Aorta (tissue), 5 donors: Measurements from ENCODE around the gene TRIP13. TPM values are rescaled to one million over a fixed set of nuclear protein-coding genes. Genes with fewer than 3 reads are reported as not detected.

Experiments
- ATAC-seq: fragments of 200-7000 bp; cut with Tn5 transposase; one replicate; pipeline ENCODE4 v1.9.1; 2022; ENCODE audit warnings: moderate library complexity; ENCODE audit not compliant: low FRiP score
- DNase-seq, 2 donors: peaks; one replicate each; pipeline ENCODE4 v3.0.0-alpha.2; 2020
- H3K27ac ChIP-seq, 2 donors: one replicate each; pipeline ENCODE4 v1.5.1; 2013; ENCODE audit warnings: low read length in 2 of 2, mild to moderate bottlenecking in 2 of 2, moderate library complexity in 2 of 2, control low read depth in 1 of 2, inconsistent platforms in 1 of 2, low read depth in 1 of 2
- H3K27me3 ChIP-seq, 2 donors: one replicate each; pipeline ENCODE4 v1.6.1; 2013; ENCODE audit warnings: control low read depth in 1 of 2, low read length in 1 of 2, mild to moderate bottlenecking in 1 of 2, moderate library complexity in 1 of 2; ENCODE audit not compliant: insufficient read depth in 2 of 2, control insufficient read depth in 1 of 2
- H3K36me3 ChIP-seq, 2 donors: one replicate each; pipeline ENCODE4 v1.6.1; 2013; ENCODE audit warnings: control low read depth in 1 of 2, low read length in 1 of 2, mild to moderate bottlenecking in 1 of 2; ENCODE audit not compliant: insufficient read depth in 2 of 2, control insufficient read depth in 1 of 2
- H3K4me1 ChIP-seq, 2 donors: one replicate each; pipeline ENCODE4 v1.6.1; 2013; ENCODE audit warnings: low read length in 2 of 2, control low read depth in 1 of 2, mild to moderate bottlenecking in 1 of 2, moderate library complexity in 1 of 2; ENCODE audit not compliant: insufficient read depth in 2 of 2, control insufficient read depth in 1 of 2
- H3K4me3 ChIP-seq, 2 donors: one replicate each; pipeline ENCODE4 v1.5.1; 2013; ENCODE audit warnings: low read length in 2 of 2, control low read depth in 1 of 2, mild to moderate bottlenecking in 1 of 2
- H3K9me3 ChIP-seq: one replicate; pipeline ENCODE4 v1.6.1; 2013; ENCODE audit warnings: mild to moderate bottlenecking, low read length; ENCODE audit not compliant: control insufficient read depth
- WGBS, 2 donors: extraction: QIAGEN DNeasy Blood & Tissue Kit; methylation state at CpG; one replicate each; pipeline ENCODE4 v1.1.7; 2013; 5-methylcytosine and 5-hydroxymethylcytosine counted together
- intact Hi-C, 2 donors: fragments of 100-400 bp; cut with DNase I; formaldehyde crosslinking; loops; one replicate each; pipeline versions ENCODE4 v1.14.2 to v1.15.0; 2022
- polyA plus RNA-seq, 2 donors: library from polyadenylated mRNA; stranded (reverse); fragments of 200-250 nt; gene quantifications; one replicate each; pipeline ENCODE4 v1.2.3, GENCODE V29; 2013
- total RNA-seq, 2 donors: library from RNA; stranded (reverse); fragmentation: NEBNext Ultra II Directional; extraction: Animal tissue kit (Norgen Biotek cat#: 25700); gene quantifications; one replicate each; pipeline ENCODE4 v1.2.1, GENCODE V29; 2021
- donor health status: healthy with polysubstance abuse.
- donor health status: Bipolar disorder and iron deficiency.
- donor health status: DM: no; HTN: no; CAD: no.
- donor health status: DM: no; HTN: no; CAD: no.
- donor health status: DM: yes; HTN: yes; CAD: no.

The TRIP13 gene
- total and polyA plus RNA-seq, 4 donors: 0.28 to 1.3 (median 1.0) TPM

- Histone ChIP-seq H3K4me1 (no peaks in the 10 kb centered on the region), H3K27ac (no peak overlapping the region), H3K9me3 (no peaks in the 10 kb centered on the region), H3K4me3 (no peak overlapping the region), H3K36me3 (peaks cover 4 to 22% of the 10 kb centered on the region in 2 donors), H3K27me3 (no peaks in the 10 kb centered on the region)
- WGBS, 2 donors: 87 to 95% methylated on average over 10 of the region's 10 CpGs
- peak; percentile 15 for ATAC-seq
- intact Hi-C loops: no loop called here
- DNase-seq: no peak
These were observed 26.9 kb upstream of the TRIP13 start for GRCh38 chr5:865771-866170.

GRCh38 chr5:867300-867870 lies 25.3 kb upstream of the TRIP13 start:
- 91% methylated on average over 6 of the region's 6 CpGs for WGBS, 2 donors
- Histone ChIP-seq H3K27ac (no peak overlapping the region), H3K36me3 (peaks cover 9 to 28% of the 10 kb centered on the region in 2 donors), H3K9me3 (no peaks in the 10 kb centered on the region), H3K4me1 (no peaks in the 10 kb centered on the region), H3K4me3 (no peak overlapping the region), H3K27me3 (no peaks in the 10 kb centered on the region)
- DNase-seq: no peak
- intact Hi-C loops: no loop called here
- no peak for ATAC-seq

- ATAC-seq (no peak), DNase-seq (no peak)
- Histone ChIP-seq H3K9me3 (no peaks in the 10 kb centered on the region), H3K4me3 (no peak overlapping the region), H3K27ac (no peak overlapping the region), H3K27me3 (no peaks in the 10 kb centered on the region), H3K36me3 (peaks cover 9 to 28% of the 10 kb centered on the region in 2 donors), H3K4me1 (no peaks in the 10 kb centered on the region)
- WGBS, 2 donors: 90 to 92% methylated on average over 16 of the region's 16 CpGs
- intact Hi-C loops: no loop called here
These were observed 24.1 kb upstream of the TRIP13 start for GRCh38 chr5:868428-869135.

GRCh38 chr5:870956-871355 lies 21.7 kb upstream of the TRIP13 start:
- WGBS, 2 donors: 95 to 97% methylated on average over 5 of the region's 5 CpGs
- H3K27me3 ChIP-seq: no peaks in the 10 kb centered on the region
- DNase-seq (no peak), ATAC-seq (no peak)
- intact Hi-C loops: no loop called here
- no peak overlapping the region for H3K4me3 ChIP-seq
- H3K27ac ChIP-seq: no peak overlapping the region
- H3K4me1 ChIP-seq: no peaks in the 10 kb centered on the region
- H3K36me3 ChIP-seq: peaks cover 9 to 26% of the 10 kb centered on the region in 2 donors
- no peaks in the 10 kb centered on the region for H3K9me3 ChIP-seq

GRCh38 chr5:871596-872298 lies 20.9 kb upstream of the TRIP13 start:
- intact Hi-C loops: no loop called here
- whole genome bisulfite sequencing, 2 donors: 91 to 96% methylated on average over 29 of the region's 29 CpGs
- Histone ChIP-seq H3K27ac (no peak overlapping the region), H3K36me3 (peaks cover 9 to 28% of the 10 kb centered on the region in 2 donors), H3K9me3 (no peaks in the 10 kb centered on the region), H3K27me3 (no peaks in the 10 kb centered on the region), H3K4me3 (no peak overlapping the region), H3K4me1 (no peaks in the 10 kb centered on the region)
- DNase-seq (no peak), ATAC-seq (no peak)

- no peak for ATAC-seq
These were observed 20.4 kb upstream of the TRIP13 start for GRCh38 chr5:872301-872700.

GRCh38 chr5:873328-873727 lies 19.4 kb upstream of the TRIP13 start:
- 87 to 89% methylated on average over 8 of the region's 8 CpGs for whole genome bisulfite sequencing, 2 donors

More at GRCh38 chr5:872301-872700, 20.4 kb upstream of the TRIP13 start:
- no peaks in the 10 kb centered on the region for H3K4me1 ChIP-seq
- peaks cover 9 to 28% of the 10 kb centered on the region in 2 donors for H3K36me3 ChIP-seq
- intact Hi-C loops: no loop called here
- no peak overlapping the region for H3K4me3 ChIP-seq
- H3K27ac ChIP-seq: no peak overlapping the region
- DNase-seq: no peak
- no peaks in the 10 kb centered on the region for H3K27me3 ChIP-seq
- no peaks in the 10 kb centered on the region for H3K9me3 ChIP-seq
- WGBS, 2 donors: 85 to 89% methylated on average over 10 of the region's 10 CpGs

GRCh38 chr5:875931-876330 lies 16.8 kb upstream of the TRIP13 start:
- peak in 1 of 2 donors; percentile 41 for DNase-seq
- peaks cover 4 to 17% of the 10 kb centered on the region in 2 donors for H3K36me3 ChIP-seq
- no peaks in the 10 kb centered on the region for H3K9me3 ChIP-seq
- no peak overlapping the region for H3K27ac ChIP-seq
- no peaks in the 10 kb centered on the region for H3K4me1 ChIP-seq
- no peaks in the 10 kb centered on the region for H3K27me3 ChIP-seq
- intact Hi-C loops: no loop called here
- WGBS, 2 donors: 95 to 97% methylated on average over 24 of the region's 24 CpGs
- H3K4me3 ChIP-seq: no peak overlapping the region
- ATAC-seq: no peak

More at GRCh38 chr5:873328-873727, 19.4 kb upstream of the TRIP13 start:
- ATAC-seq (no peak), DNase-seq (no peak)
- Histone ChIP-seq H3K9me3 (no peaks in the 10 kb centered on the region), H3K4me1 (no peaks in the 10 kb centered on the region), H3K27ac (no peak overlapping the region), H3K36me3 (peaks cover 9 to 25% of the 10 kb centered on the region in 2 donors), H3K27me3 (no peaks in the 10 kb centered on the region), H3K4me3 (no peak overlapping the region)
- intact Hi-C loops: no loop called here
